ENCODE results near the gene WDR91.
A peak's percentile ranks its signal among the peaks of the same experiment; 100 is the strongest.
"Not testable (repeated sequence)": the region's sequence is repeated elsewhere in the genome, so short reads cannot be mapped to it uniquely, and the experiment has no call there.

Gene WDR91

DNA sequence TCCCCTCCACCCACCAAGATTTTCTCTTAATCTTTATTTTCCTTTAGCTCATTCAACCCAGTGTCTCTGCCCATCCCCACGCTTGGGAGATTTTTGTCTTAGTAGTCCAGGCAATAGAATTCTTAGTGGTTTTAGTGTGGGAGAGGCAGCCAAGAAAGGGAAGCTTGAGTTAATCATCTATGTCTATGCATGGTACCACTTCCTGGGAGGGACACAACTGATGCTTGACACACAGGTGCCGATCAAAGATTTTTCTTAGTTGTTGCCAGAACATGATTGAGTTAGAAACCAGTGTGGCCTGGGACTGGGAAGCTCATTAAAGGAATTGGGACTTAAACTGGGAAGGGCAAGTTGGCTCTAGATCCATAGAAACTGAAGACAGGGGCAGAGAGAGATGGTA is 25.4 kb upstream of the WDR91 start:
- no peak for TF ChIP-seq POLR2A (IDR thresholded peaks at IDR 0.05; ENCODE audit: extremely low read depth, insufficient read length)
- TF ChIP-seq, protein P1, sequence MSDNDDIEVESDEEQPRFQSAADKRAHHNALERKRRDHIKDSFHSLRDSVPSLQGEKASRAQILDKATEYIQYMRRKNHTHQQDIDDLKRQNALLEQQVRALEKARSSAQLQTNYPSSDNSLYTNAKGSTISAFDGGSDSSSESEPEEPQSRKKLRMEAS (IDR thresholded peaks at IDR 0.05; ENCODE audit: low read depth, low read length), result no peak
- TF ChIP-seq, protein P2, sequence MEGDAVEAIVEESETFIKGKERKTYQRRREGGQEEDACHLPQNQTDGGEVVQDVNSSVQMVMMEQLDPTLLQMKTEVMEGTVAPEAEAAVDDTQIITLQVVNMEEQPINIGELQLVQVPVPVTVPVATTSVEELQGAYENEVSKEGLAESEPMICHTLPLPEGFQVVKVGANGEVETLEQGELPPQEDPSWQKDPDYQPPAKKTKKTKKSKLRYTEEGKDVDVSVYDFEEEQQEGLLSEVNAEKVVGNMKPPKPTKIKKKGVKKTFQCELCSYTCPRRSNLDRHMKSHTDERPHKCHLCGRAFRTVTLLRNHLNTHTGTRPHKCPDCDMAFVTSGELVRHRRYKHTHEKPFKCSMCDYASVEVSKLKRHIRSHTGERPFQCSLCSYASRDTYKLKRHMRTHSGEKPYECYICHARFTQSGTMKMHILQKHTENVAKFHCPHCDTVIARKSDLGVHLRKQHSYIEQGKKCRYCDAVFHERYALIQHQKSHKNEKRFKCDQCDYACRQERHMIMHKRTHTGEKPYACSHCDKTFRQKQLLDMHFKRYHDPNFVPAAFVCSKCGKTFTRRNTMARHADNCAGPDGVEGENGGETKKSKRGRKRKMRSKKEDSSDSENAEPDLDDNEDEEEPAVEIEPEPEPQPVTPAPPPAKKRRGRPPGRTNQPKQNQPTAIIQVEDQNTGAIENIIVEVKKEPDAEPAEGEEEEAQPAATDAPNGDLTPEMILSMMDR (IDR thresholded peaks at IDR 0.05; ENCODE audit: low read depth, low read length), result no peak
- TF ChIP-seq MYC (IDR thresholded peaks at IDR 0.05; ENCODE audit: low read depth, low read length), result no peak
- DNase-seq (ENCODE audit: low read depth), result peak; percentile 62
- H3K4me3 ChIP-seq (ENCODE audit: low read depth, low read length), result no peak overlapping the region

DNA sequence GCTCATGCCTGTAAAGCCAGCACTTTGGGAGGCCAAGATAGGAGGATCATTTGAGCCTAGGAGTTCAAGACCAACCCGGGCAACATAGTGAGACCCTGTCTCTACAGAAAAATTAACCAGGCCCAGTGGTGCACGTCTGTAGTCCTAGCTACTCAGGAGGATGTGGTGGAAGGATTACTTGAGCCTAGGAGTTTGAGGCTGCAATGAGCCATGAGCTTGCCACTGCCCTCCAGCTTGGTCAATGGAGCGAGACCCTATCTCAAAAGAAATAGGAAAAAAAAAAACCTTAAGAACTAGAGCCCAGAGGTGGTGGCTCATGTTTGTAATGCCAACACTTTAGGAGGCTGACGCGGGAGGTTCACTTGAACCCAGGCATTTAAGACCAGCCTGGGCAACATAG is 24.5 kb upstream of the WDR91 start:
- H3K4me3 ChIP-seq (ENCODE audit: low read depth, low read length), result no peak overlapping the region
- TF ChIP-seq, protein P2 (IDR thresholded peaks at IDR 0.05; ENCODE audit: low read depth, low read length), result no peak
- TF ChIP-seq MYC (IDR thresholded peaks at IDR 0.05; ENCODE audit: low read depth, low read length) (no peak), POLR2A (IDR thresholded peaks at IDR 0.05; ENCODE audit: extremely low read depth, insufficient read length) (no peak)
- TF ChIP-seq, protein P1 (IDR thresholded peaks at IDR 0.05; ENCODE audit: low read depth, low read length), result no peak
- DNase-seq (ENCODE audit: low read depth), result no peak

DNA sequence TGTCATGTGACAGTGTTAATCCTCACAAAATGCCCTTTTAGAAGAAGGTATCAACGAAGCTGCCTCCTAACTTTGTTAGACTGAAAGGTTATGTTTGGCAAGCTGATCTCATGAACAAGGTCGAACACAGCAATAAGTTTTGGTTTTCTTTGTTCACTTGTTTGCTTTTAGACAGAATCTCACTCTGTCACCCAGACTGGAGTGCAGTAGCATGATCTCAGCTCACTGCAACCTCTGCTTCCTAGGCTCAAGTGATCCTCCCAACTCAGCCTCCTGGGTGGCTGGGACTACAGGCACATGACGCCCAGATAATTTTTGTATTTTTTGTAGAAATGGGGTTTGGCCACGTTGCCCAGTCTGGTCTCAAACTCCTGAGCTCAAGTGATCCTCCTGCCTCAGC is 23.4 kb upstream of the WDR91 start:
- H3K4me3 ChIP-seq (ENCODE audit: low read depth, low read length), result no peak overlapping the region
- DNase-seq (ENCODE audit: low read depth), result no peak
- TF ChIP-seq, protein P2 (IDR thresholded peaks at IDR 0.05; ENCODE audit: low read depth, low read length), result no peak
- TF ChIP-seq POLR2A (IDR thresholded peaks at IDR 0.05; ENCODE audit: extremely low read depth, insufficient read length) (no peak), MYC (IDR thresholded peaks at IDR 0.05; ENCODE audit: low read depth, low read length) (no peak)
- TF ChIP-seq, protein P1 (IDR thresholded peaks at IDR 0.05; ENCODE audit: low read depth, low read length), result no peak

DNA sequence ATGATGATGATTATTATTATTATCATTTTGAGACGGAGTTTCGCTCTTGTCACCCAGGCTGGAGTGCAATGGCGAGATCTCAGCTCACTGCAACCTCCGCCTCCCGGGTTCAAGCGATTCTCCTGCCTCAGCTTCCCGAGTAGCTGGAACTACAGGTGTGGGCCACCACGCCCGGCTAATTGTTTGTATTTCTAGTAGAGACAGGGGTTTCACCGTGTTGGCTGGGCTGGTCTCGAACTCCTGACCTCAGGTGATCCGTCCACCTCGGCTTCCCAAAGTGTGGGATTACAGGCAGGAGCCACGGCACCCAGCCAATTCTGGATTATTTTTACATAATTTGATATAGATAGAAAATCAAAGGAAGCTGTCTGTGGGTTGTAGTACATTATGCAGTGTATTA is 22.8 kb upstream of the WDR91 start:
- DNase-seq (ENCODE audit: low read depth); H3K4me3 ChIP-seq (ENCODE audit: low read depth, low read length): not testable (repeated sequence)

DNA sequence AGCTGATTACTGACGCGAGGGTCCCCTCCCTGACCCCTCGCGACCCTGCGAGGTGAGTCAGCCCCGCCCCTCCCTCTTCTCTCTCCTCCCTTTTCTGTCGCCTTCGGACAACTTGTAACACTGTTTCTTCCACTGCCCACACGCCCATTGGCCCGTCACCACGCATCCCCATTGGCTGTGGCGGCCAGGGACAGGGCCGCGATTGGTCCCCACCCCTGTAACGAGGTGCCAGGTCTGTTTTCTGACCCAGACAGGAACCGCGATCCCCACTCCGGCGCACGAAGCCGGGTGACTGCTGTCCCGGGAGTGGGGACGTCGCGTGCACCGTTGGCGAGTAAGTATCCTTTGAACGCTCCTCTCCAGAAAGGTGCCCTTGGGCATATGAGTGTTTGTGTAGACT is 22.2 kb upstream of the WDR91 start, which contains the start of gene STRA8:
TSS of gene STRA8 (plus strand) at position 269 of the 400 bp plus-strand sequence. CDS start 6,687 bp downstream, outside the sequence.
- H3K4me3 ChIP-seq (ENCODE audit: low read depth, low read length), result no peak within 1 kb of the TSS
- TF ChIP-seq, protein P2 (IDR thresholded peaks at IDR 0.05; ENCODE audit: low read depth, low read length), result no peak
- TF ChIP-seq POLR2A (IDR thresholded peaks at IDR 0.05; ENCODE audit: extremely low read depth, insufficient read length) (no peak), MYC (IDR thresholded peaks at IDR 0.05; ENCODE audit: low read depth, low read length) (no peak)
- TF ChIP-seq, protein P1 (IDR thresholded peaks at IDR 0.05; ENCODE audit: low read depth, low read length), result no peak
- DNase-seq (ENCODE audit: low read depth), result no peak

DNA sequence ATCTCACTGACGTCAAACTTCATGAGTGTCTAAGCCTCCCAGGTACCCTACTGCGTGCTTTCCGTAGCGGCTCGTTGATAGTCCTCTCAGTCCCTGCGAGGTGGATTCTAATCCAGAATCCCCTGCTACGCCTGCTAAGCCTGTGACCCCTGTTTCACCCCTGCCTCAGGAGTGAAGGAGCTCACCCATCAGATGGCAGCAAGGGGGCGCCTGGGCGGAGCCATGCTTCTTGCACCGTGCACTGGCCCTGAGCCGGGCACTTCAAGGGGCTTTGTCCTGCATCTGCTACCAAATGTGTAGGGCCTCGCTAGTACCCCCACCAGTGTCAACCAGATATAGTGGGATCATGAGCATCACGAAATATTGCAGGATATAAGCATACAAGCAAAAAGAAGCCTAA is 21.4 kb upstream of the WDR91 start:
- H3K4me3 ChIP-seq (ENCODE audit: low read depth, low read length), result no peak overlapping the region
- DNase-seq (ENCODE audit: low read depth), result peak; percentile 34
- TF ChIP-seq, protein P1 (IDR thresholded peaks at IDR 0.05; ENCODE audit: low read depth, low read length), result no peak
- TF ChIP-seq, protein P2 (IDR thresholded peaks at IDR 0.05; ENCODE audit: low read depth, low read length), result peak; percentile 34

All from NB4 (cell line).